GM20431 (cell line): ENCODE data around the gene RNASE12.
"Not testable (repeated sequence)": the region's sequence is repeated elsewhere in the genome, so short reads cannot be mapped to it uniquely, and the experiment has no call there.

Experiments used
- in situ Hi-C: fragments of 300-500 bp; cut with MseI, MboI; formaldehyde crosslinking; loops from one replicate; pipeline ENCODE4 v1.15.0; 2020; ENCODE audit warnings: low sequenced_read_pairs; ENCODE audit not compliant: unreplicated experiment

Gene RNASE12

GRCh38 chr14:20592574-20592973 lies 1.4 kb upstream of the RNASE12 start:
- in situ Hi-C loops, result no loop called here

GRCh38 chr14:20587489-20588154 lies 3.6 kb downstream of the RNASE12 start, which contains the start of gene RNASE11:
RNASE11 (minus strand) TSS chr14:20588001.
- in situ Hi-C loops, result no loop called here

GRCh38 chr14:20583908-20584307 lies 7.3 kb downstream of the RNASE12 start:
- in situ Hi-C loops, result no loop called here

- in situ Hi-C loops, result no loop called here
Observed at GRCh38 chr14:20583142-20583541, 8.0 kb downstream of the RNASE12 start.

- in situ Hi-C loops, result no loop called here
Observed at GRCh38 chr14:20580242-20580641, 10.9 kb downstream of the RNASE12 start.

- in situ Hi-C loops, result no loop called here
Observed at GRCh38 chr14:20578784-20579502, 12.2 kb downstream of the RNASE12 start.

GRCh38 chr14:20578325-20578724 lies 12.9 kb downstream of the RNASE12 start:
- in situ Hi-C loops, result no loop called here

GRCh38 chr14:20572382-20572990 lies 18.7 kb downstream of the RNASE12 start:
- in situ Hi-C loops, result not testable (repeated sequence)

GRCh38 chr14:20570720-20571119 lies 20.5 kb downstream of the RNASE12 start:
- in situ Hi-C loops, result not testable (repeated sequence)

- in situ Hi-C loops, result not testable (repeated sequence)
Observed at GRCh38 chr14:20569865-20570264, 21.3 kb downstream of the RNASE12 start.

GRCh38 chr14:20569066-20569465 lies 22.1 kb downstream of the RNASE12 start:
- in situ Hi-C loops, result no loop called here

GRCh38 chr14:20568393-20568792 lies 22.8 kb downstream of the RNASE12 start:
- in situ Hi-C loops, result no loop called here

GRCh38 chr14:20567199-20567598 lies 24.0 kb downstream of the RNASE12 start:
- in situ Hi-C loops, result not testable (repeated sequence)

GRCh38 chr14:20564501-20564997 lies 26.6 kb downstream of the RNASE12 start:
- in situ Hi-C loops, result no loop called here

- in situ Hi-C loops, result no loop called here
Observed at GRCh38 chr14:20563971-20564370, 27.2 kb downstream of the RNASE12 start.

GRCh38 chr14:20560961-20561360 lies 30.2 kb downstream of the RNASE12 start, which contains the start of gene RNASE9:
RNASE9 (minus strand) TSS chr14:20561047.
- in situ Hi-C loops, result no loop called here

- in situ Hi-C loops, result no loop called here
Observed at GRCh38 chr14:20559461-20559904, 31.7 kb downstream of the RNASE12 start.

GRCh38 chr14:20557212-20557542 lies 34.0 kb downstream of the RNASE12 start:
- in situ Hi-C loops, result no loop called here

GRCh38 chr14:20556500-20557211 lies 34.5 kb downstream of the RNASE12 start:
- in situ Hi-C loops, result no loop called here

GRCh38 chr14:20555845-20556244 lies 35.3 kb downstream of the RNASE12 start:
- in situ Hi-C loops, result no loop called here
